H54 (cell line): ENCODE results near the gene JOSD2.

Source experiments
- DNase-seq: peaks from one replicate; pipeline ENCODE4 v3.0.0; 2011; ENCODE audit warnings: low spot score, mixed read lengths; ENCODE audit not compliant: insufficient read length
- FAIRE-seq: peaks from 3 replicates; lab custom pipeline; 2011; peaks lifted over from hg19 to GRCh38; lab: Jason Lieb, UNC
- POLR2A ChIP-seq: IDR thresholded peaks from 2 replicates; pipeline ENCODE4 v1.6.1; 2011; ENCODE audit warnings: low read depth, mild to moderate bottlenecking, low read length

The JOSD2 gene

GRCh38 chr19:50513746-50514345 lies 2.9 kb upstream of the JOSD2 start, which contains the start of gene ASPDH:
TSS of gene ASPDH (minus strand) at chr19:50513913. CDS start at chr19:50513823, 90 bp downstream.
- FAIRE-seq (no peak), DNase-seq (no peak)
- no peak for TF ChIP-seq POLR2A

- TF ChIP-seq POLR2A: no peak
- DNase-seq (no peak), FAIRE-seq (no peak)
Measured at GRCh38 chr19:50512999-50513745, 2.2 kb upstream of the JOSD2 start.

- FAIRE-seq: no peak
- TF ChIP-seq POLR2A: no peak
Measured at GRCh38 chr19:50512112-50512998, 1.4 kb upstream of the JOSD2 start.

GRCh38 chr19:50510700-50511068 lies 307 bp downstream of the JOSD2 start:
- DNase-seq: peak; percentile 50

More at GRCh38 chr19:50512112-50512998, 1.4 kb upstream of the JOSD2 start:
- DNase-seq: no peak

GRCh38 chr19:50510121-50510670 lies 795 bp downstream of the JOSD2 start:
- FAIRE-seq (no peak), DNase-seq (no peak)
- no peak for TF ChIP-seq POLR2A

More at GRCh38 chr19:50510700-50511068, 307 bp downstream of the JOSD2 start:
- TF ChIP-seq POLR2A: no peak
- FAIRE-seq: no peak

GRCh38 chr19:50509366-50509765 lies 1.6 kb downstream of the JOSD2 start:
- DNase-seq (no peak), FAIRE-seq (no peak)
- no peak for TF ChIP-seq POLR2A

GRCh38 chr19:50508843-50509190 lies 2.2 kb downstream of the JOSD2 start:
- FAIRE-seq (no peak), DNase-seq (no peak)
- no peak for TF ChIP-seq POLR2A

- DNase-seq (no peak), FAIRE-seq (no peak)
- no peak for TF ChIP-seq POLR2A
Measured at GRCh38 chr19:50507376-50507775, 3.6 kb downstream of the JOSD2 start.

- DNase-seq (no peak), FAIRE-seq (no peak)
- no peak for TF ChIP-seq POLR2A
Measured at GRCh38 chr19:50506700-50507099, 4.3 kb downstream of the JOSD2 start.

GRCh38 chr19:50505856-50506611 lies 5.0 kb downstream of the JOSD2 start:
- FAIRE-seq: no peak

GRCh38 chr19:50501568-50502475 lies 9.2 kb downstream of the JOSD2 start:
- FAIRE-seq (no peak), DNase-seq (no peak)
- no peak for TF ChIP-seq POLR2A

More at GRCh38 chr19:50505856-50506611, 5.0 kb downstream of the JOSD2 start:
- DNase-seq: no peak
- no peak for TF ChIP-seq POLR2A

GRCh38 chr19:50501186-50501567 lies 9.8 kb downstream of the JOSD2 start:
- no peak for DNase-seq
- no peak for FAIRE-seq
- TF ChIP-seq POLR2A: no peak
